ENCODE data around the gene AATK. TPM values are rescaled to one million over a fixed set of nuclear protein-coding genes. Genes with fewer than 3 reads are reported as not detected.

Gene AATK
- total and polyA plus RNA-seq, 9 of the 15 experiments (the other 6 are each of a cell fraction or from before 2014, with no cell fraction given): 0.11 to 0.55 (median 0.38) TPM; not detected in 5

GRCh38 chr17:81097134-81097942 lies 68.7 kb downstream of the AATK start (continued):
- TF ChIP-seq ZBTB34 (CRISPR knock-in tag; IDR thresholded peaks at IDR 0.05): no peak
- TF ChIP-seq HBP1 (CRISPR knock-in tag; IDR thresholded peaks at IDR 0.05): no peak
- TF ChIP-seq CCAR2 (IDR thresholded peaks at IDR 0.05; ENCODE audit: low read depth, low read length): no peak
- TF ChIP-seq SMAD2 (IDR thresholded peaks at IDR 0.05; ENCODE audit: low read depth, low read length): no peak
- TF ChIP-seq SAP30 (IDR thresholded peaks at IDR 0.05; ENCODE audit: borderline replicate concordance, insufficient read depth, low read depth, low read length, poor library complexity, severe bottlenecking): no peak
- no peak for TF ChIP-seq ZNF75A (CRISPR knock-in tag; IDR thresholded peaks at IDR 0.05)
- TF ChIP-seq NFXL1 (CRISPR knock-in tag; IDR thresholded peaks at IDR 0.05): no peak
- TF ChIP-seq ZBTB26 (CRISPR knock-in tag; IDR thresholded peaks at IDR 0.05): no peak
- no peak for TF ChIP-seq SOX6 (IDR thresholded peaks at IDR 0.05)
- TF ChIP-seq CREB3 (tag; conservative IDR thresholded peaks at IDR 0.05; ENCODE audit: low read depth): no peak
- TF ChIP-seq MEF2A (IDR thresholded peaks at IDR 0.05; ENCODE audit: control insufficient read depth, low read depth, low read length): no peak
- no peak for TF ChIP-seq ZMIZ1 (IDR thresholded peaks at IDR 0.05; ENCODE audit: low read depth in 2 of 2, low read length in 2 of 2)
- TF ChIP-seq RFX5 (IDR thresholded peaks at IDR 0.05; ENCODE audit: low read depth, low read length): no peak
- peak; percentile 85 for TF ChIP-seq ATF3 (IDR thresholded peaks at IDR 0.05)
- peak; percentile 81 for TF ChIP-seq ATF3 (CRISPR knock-in tag; conservative IDR thresholded peaks at IDR 0.05)
- TF ChIP-seq ZNF282 (CRISPR knock-in tag; IDR thresholded peaks at IDR 0.05): no peak
- TF ChIP-seq RAD21 (CRISPR knock-in tag; conservative IDR thresholded peaks at IDR 0.05 in 1 of 2, IDR thresholded peaks at IDR 0.05 in 1 of 2): peak; percentile 70 to 83
